Pancreas (tissue), 10 donors: ENCODE measurements around the gene AWAT2. TPM values are rescaled to one million over a fixed set of nuclear protein-coding genes. Genes with fewer than 3 reads are reported as not detected.

Source experiments
- ATAC-seq, 4 donors: fragments of 200-7000 bp; cut with Tn5 transposase; one replicate each; pipeline versions ENCODE4 v1.8.0 to v1.9.1; 2020; ENCODE audit warnings: mild to moderate bottlenecking in 4 of 4, moderate library complexity in 4 of 4
- DNase-seq, 6 donors: peaks; one replicate each; pipeline ENCODE4 v3.0.0-alpha.2; 2020
- FAIRE-seq: peaks from 2 replicates; lab custom pipeline; 2012; peaks lifted over from hg19 to GRCh38; lab: Jason Lieb, UNC
- H3K27ac ChIP-seq, 4 donors: fragments of 200-600 bp; sonication (generic); 1 replicate in 3 of 4; 2 replicates in 1 of 4; pipeline versions ENCODE4 v1.5.0 to v1.8.0; 2020
- H3K27me3 ChIP-seq, 4 donors: fragments of 200-600 bp; one replicate each; pipeline ENCODE4 v1.8.0; 2021
- H3K36me3 ChIP-seq, 3 donors: fragments of 200-600 bp; sonication (generic) in 1 of 3; one replicate each; pipeline versions ENCODE4 v1.5.0 to v1.8.0; 2020 to 2021
- H3K4me1 ChIP-seq, 3 donors: fragments of 200-600 bp; one replicate each; pipeline ENCODE4 v1.8.0; 2021
- H3K4me3 ChIP-seq, 4 donors: fragments of 200-600 bp; sonication (generic) in 2 of 4; one replicate each; pipeline versions ENCODE4 v1.5.0 to v1.8.0; 2020 to 2021
- H3K9me3 ChIP-seq, 4 donors: fragments of 200-600 bp; one replicate each; pipeline ENCODE4 v1.8.0; 2021
- CTCF ChIP-seq, 4 donors: fragments of 200-600 bp; sonication (generic) in 3 of 4; IDR thresholded peaks; one replicate each; pipeline versions ENCODE4 v1.5.0 to v1.8.0; 2021; ENCODE audit warnings: antibody characterized with exemption in 4 of 4
- WGBS, 2 donors: extraction: QIAGEN DNeasy Blood & Tissue Kit; methylation state at CpG; one replicate each; pipeline ENCODE4 v1.1.7; 2013; 5-methylcytosine and 5-hydroxymethylcytosine counted together
- intact Hi-C, 3 donors: fragments of 100-400 bp; cut with DNase I; formaldehyde crosslinking; loops; one replicate each; pipeline versions ENCODE4 v1.11.1 to v1.14.2; 2022
- polyA plus RNA-seq, 2 donors: library from polyadenylated mRNA; stranded (reverse); fragments of 200-250 nt; gene quantifications; one replicate each; pipeline ENCODE4 v1.2.3, GENCODE V29; 2013
- total RNA-seq, 6 donors: library from RNA; stranded (reverse); fragmentation: NEBNext Ultra II Directional in 4 of 6; extraction: Animal tissue kit (Norgen Biotek cat#: 25700) in 4 of 6; gene quantifications; one replicate each; pipeline versions ENCODE4 v1.2.1 to v1.2.4, GENCODE V29; 2021 to 2023
- donor health status: healthy with polysubstance abuse.
- donor health status: DM: no; HTN: no; CAD: no; lungs with moderate emphysema.
- donor health status: DM: no; HTN: no; CAD: no.
- donor health status: control.
- donor health status: control.
- donor health status: Bipolar disorder and iron deficiency.
- donor health status: DM: yes; HTN: yes; CAD: no.
- donor health status: DM: no; HTN: no; CAD: no.
- donor health status: DM: no; HTN: no; CAD: no.
- donor health status: DM: yes; HTN: yes; CAD: no.

The AWAT2 gene
- total and polyA plus RNA-seq, 8 donors = not detected

GRCh38 chrX:70079297-70079696 lies 29.6 kb upstream of the AWAT2 start:
- WGBS, 2 donors = 75 to 79% methylated on average over 5 of the region's 5 CpGs
- no peak for DNase-seq
- Histone ChIP-seq H3K9me3 (no peaks in the 10 kb centered on the region), H3K27ac (no peak overlapping the region), H3K4me3 (no peak overlapping the region), H3K4me1 (no peaks in the 10 kb centered on the region), H3K36me3 (no peaks in the 10 kb centered on the region), H3K27me3 (peaks cover 0 to 13% (median 3%) of the 10 kb centered on the region in 4 donors)
- no peak for ATAC-seq
- TF ChIP-seq CTCF (IDR thresholded peaks at IDR 0.05) = no peak
- no peak for FAIRE-seq
- intact Hi-C loops = no loop called here

- peaks cover 0 to 12% (median 0%) of the 10 kb centered on the region in 4 donors for H3K27me3 ChIP-seq
- no peaks in the 10 kb centered on the region for H3K9me3 ChIP-seq
- no peak for DNase-seq
- no peak for FAIRE-seq
- H3K36me3 ChIP-seq = no peaks in the 10 kb centered on the region
- no peaks in the 10 kb centered on the region for H3K4me1 ChIP-seq
- no peak for TF ChIP-seq CTCF (IDR thresholded peaks at IDR 0.05)
- no peak for ATAC-seq
- no peak overlapping the region for H3K27ac ChIP-seq
- intact Hi-C loops = no loop called here
- 72 to 82% methylated on average over 7 of the region's 7 CpGs for WGBS, 2 donors
- H3K4me3 ChIP-seq = no peak overlapping the region
These were observed 16.9 kb upstream of the AWAT2 start for GRCh38 chrX:70066646-70067045.

- DNase-seq (no peak), FAIRE-seq (no peak), ATAC-seq (no peak)
- Histone ChIP-seq H3K27ac (no peak overlapping the region), H3K4me1 (no peaks in the 10 kb centered on the region), H3K27me3 (peaks cover 0 to 14% (median 0%) of the 10 kb centered on the region in 4 donors), H3K36me3 (no peaks in the 10 kb centered on the region), H3K9me3 (no peaks in the 10 kb centered on the region), H3K4me3 (no peak overlapping the region)
- 83 to 91% methylated on average over 52 of the region's 52 CpGs for WGBS, 2 donors
- intact Hi-C loops = no loop called here
- no peak for TF ChIP-seq CTCF (IDR thresholded peaks at IDR 0.05)
These were observed 13.3 kb upstream of the AWAT2 start for GRCh38 chrX:70062961-70063550.

GRCh38 chrX:70062076-70062475 lies 12.3 kb upstream of the AWAT2 start, which contains the start of gene OTUD6A:
TSS of gene OTUD6A (plus strand) at chrX:70062457. CDS start at chrX:70062525, 68 bp downstream.
- no peaks in the 10 kb centered on the region for H3K36me3 ChIP-seq
- 86 to 92% methylated on average over 14 of the region's 14 CpGs for WGBS, 2 donors
- intact Hi-C loops = no loop called here
- no peaks in the 10 kb centered on the region for H3K4me1 ChIP-seq
- peaks cover 0 to 20% (median 0%) of the 10 kb centered on the region in 4 donors for H3K27me3 ChIP-seq
- DNase-seq = no peak
- no peaks in the 10 kb centered on the region for H3K9me3 ChIP-seq
- no peak for ATAC-seq
- no peak for TF ChIP-seq CTCF (IDR thresholded peaks at IDR 0.05)
- no peak within 1 kb of the TSS for H3K4me3 ChIP-seq
- H3K27ac ChIP-seq = no peak within 1 kb of the TSS
- FAIRE-seq = no peak

GRCh38 chrX:70054391-70054790 lies 4.7 kb upstream of the AWAT2 start:
- WGBS, 2 donors = 61 to 77% methylated on average over 5 of the region's 5 CpGs

More at GRCh38 chrX:70054391-70054790, 4.7 kb upstream of the AWAT2 start:
- no peaks in the 10 kb centered on the region for H3K9me3 ChIP-seq
- no peaks in the 10 kb centered on the region for H3K4me1 ChIP-seq
- DNase-seq (no peak), FAIRE-seq (no peak), ATAC-seq (no peak)
- no peak overlapping the region for H3K4me3 ChIP-seq
- H3K36me3 ChIP-seq = no peaks in the 10 kb centered on the region
- no peak for TF ChIP-seq CTCF (IDR thresholded peaks at IDR 0.05)
- peaks cover 0 to 6% (median 0%) of the 10 kb centered on the region in 4 donors for H3K27me3 ChIP-seq
- intact Hi-C loops = no loop called here
- no peak overlapping the region for H3K27ac ChIP-seq
